HG03045 (cell line): ENCODE data around the gene INHBB.

Source experiments
- ATAC-seq: cut with Tn5 transposase; IDR thresholded peaks from one replicate; pipeline ENCODE4 v1.9.1; 2021; ENCODE audit warnings: mild to moderate bottlenecking, moderate library complexity; ENCODE audit not compliant: unreplicated experiment

Gene INHBB

GRCh38 chr2:120336749-120337148, 9.2 kb upstream of the INHBB start:
- no peak for ATAC-seq

DNA sequence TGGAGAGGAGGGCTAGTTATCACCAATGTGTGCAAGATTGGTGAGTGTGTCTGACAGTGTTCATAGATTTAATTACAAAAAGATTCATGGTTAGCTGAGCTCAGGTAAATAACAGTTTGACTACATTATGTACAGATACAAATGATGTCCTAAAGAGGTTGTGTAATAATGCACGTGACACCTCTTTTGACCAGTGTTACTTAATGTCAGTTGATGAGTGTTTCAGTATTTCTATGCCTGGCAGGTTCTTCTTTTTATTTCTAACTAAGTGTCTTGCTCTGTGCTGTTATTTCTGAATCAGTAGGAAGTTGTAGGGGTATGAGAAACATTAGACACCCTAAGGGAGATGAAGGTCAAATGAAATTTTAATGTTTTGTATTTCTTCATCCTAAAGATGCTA, 7.9 kb upstream of the INHBB start:
- ATAC-seq, result no peak

DNA sequence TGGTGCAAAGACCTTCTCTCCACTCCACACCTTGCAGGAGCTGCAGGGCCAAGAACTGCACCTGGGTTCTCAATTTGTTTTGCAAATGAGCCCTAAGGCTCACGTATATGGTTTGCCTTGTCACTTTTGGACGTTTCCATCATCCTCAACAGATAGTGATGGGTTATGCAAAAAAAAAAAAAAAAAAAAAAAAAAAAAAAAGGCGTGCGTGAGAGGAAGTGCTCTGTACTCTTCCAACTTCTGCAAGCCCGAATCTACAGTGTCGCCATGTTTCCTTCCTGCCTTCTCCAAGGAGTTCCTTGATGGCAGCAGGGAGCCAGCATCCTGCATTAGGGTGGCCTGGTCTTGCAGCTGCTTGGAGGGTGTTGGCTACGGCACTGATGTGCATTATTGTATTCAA, 4.0 kb upstream of the INHBB start:
- ATAC-seq, result no peak

DNA sequence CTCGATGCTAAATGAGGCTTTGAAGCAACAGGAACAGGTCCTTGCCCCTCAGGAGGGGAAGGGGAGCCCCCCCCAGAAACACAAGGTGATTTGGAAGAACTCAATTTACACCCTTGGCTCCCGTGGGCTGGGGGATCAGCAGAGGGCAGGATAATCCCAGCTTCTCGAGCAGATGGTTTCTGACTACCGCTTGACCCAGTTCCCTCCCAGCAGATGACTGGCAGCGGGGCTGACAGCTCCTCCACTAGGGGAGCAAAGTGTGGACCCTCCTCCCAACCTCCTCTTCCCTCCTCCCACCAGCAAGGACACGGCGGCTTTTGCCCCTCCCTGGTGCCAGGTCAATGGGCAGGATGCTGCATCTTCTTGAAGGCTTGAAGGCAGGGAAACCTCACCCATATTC, 3.5 kb upstream of the INHBB start:
- ATAC-seq, result no peak

DNA sequence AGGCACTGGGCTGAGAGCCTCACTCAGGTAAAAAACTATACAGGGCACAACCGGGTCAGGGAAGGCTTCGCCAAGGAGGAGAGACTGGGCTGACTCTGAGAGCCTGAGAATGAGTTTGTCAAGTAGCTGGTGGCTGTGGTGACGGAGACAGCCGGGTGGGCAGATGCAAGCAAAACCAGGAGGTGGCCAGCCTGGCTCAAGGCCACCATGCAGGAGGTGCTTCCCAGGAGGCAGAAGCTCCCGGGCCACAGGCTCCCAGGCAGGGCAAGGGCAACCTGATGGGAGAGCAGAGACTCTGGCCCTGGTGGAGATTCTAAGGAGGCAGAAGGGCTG, 2.9 kb upstream of the INHBB start:
- ATAC-seq, result no peak

DNA sequence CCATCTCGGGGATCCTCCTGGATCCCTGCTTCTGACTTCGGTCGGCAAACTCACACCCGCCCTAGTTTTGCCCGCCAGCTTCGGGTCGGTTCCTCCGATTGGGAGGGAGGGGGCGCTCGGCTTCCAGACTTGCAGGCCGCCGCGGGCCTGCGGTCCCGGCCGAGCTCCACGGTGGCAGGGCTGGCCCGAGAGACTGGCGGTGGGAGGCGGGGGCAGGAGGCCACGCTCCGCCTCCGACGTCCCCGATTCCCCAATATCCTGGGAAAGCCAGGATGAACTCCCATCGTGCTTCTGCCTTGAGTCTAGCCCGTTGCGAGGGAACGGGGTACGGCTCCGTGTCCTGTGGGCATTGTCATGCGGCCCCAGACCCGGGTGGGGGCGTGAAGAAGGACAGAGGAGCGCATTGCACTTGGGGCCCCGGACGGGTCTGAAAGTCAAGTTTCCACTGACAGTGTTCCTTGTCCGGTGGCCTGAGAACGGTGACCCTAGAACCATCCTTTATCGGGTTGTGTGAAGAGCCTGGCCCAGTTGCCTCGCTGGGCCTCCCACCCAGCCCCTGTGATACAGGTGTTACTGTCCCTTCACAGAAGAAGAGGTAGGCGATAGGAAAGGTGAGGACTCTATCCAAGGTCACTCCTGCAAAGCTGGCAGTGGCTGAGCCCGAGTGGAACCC, 2.4 kb upstream of the INHBB start:
- ATAC-seq, result no peak

- no peak for ATAC-seq
These were observed 1.5 kb upstream of the INHBB start for GRCh38 chr2:120344214-120344975.

GRCh38 chr2:120344976-120345581, 857 bp upstream of the INHBB start:
- ATAC-seq, result no peak

- no peak for ATAC-seq
These were observed 328 bp upstream of the INHBB start for GRCh38 chr2:120345608-120346007.

GRCh38 chr2:120346667-120347358, 877 bp downstream of the INHBB start:
- no peak for ATAC-seq

DNA sequence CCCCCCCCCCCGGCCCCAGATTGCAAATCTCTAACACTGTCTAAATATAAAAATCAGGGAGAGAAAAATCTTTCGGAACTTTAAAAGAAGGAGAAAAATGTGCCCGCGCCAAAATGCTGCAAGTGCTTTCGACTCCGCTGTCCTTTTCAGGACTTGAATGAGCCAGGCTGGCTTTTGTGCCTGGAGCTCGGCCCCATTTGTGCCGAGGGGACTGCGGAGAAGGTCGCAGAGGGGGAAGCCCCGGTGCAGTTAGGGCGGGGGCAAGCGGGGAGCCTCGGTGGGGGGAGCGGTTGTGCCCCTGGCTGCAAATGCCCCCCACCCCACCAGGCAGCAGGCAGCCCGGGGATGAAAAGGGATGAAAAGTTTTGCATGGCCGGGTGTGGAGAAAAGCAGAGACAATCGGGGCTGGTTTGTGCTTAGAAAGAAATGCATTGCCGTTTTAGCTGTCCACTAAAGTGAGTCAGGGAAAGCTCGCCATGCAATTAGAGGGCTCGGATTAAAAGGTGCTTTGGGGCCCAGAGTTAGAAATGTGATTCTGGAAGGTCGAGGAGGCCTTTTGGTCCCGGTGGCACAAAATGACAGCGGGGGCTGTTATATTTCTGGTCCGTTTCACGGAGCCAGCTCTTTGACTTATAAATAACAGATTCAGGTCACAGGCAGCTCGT, 1.6 kb downstream of the INHBB start:
- no peak for ATAC-seq

DNA sequence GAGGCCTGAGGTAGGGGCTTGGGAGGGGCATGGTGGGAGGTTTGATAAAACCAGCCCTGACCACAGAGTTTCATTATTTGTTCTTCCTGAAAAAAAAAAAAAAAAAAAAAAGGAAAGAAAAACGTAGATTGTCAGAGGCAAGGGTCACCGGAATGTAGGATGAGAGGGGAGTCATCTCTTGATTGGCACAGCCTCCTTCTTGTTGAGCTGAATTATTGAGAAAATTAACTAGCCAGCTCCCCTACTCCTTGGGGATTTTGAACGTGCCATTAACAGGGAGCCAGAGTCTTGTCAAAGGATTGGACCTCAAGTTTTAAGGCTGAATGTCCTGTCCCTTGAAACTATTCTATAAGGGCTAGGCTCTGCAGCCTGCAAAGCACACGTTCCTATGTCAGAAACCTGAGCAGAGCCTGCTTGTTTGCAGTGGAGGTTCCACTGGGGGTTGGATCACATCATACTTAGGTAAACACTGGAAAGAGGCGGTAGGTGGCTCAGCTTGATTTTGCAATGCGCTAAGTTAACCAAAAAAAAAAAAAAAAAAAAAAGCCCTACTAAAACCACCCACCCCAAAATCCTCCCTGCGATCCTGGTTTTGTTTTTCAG, 2.3 kb downstream of the INHBB start:
- no peak for ATAC-seq

DNA sequence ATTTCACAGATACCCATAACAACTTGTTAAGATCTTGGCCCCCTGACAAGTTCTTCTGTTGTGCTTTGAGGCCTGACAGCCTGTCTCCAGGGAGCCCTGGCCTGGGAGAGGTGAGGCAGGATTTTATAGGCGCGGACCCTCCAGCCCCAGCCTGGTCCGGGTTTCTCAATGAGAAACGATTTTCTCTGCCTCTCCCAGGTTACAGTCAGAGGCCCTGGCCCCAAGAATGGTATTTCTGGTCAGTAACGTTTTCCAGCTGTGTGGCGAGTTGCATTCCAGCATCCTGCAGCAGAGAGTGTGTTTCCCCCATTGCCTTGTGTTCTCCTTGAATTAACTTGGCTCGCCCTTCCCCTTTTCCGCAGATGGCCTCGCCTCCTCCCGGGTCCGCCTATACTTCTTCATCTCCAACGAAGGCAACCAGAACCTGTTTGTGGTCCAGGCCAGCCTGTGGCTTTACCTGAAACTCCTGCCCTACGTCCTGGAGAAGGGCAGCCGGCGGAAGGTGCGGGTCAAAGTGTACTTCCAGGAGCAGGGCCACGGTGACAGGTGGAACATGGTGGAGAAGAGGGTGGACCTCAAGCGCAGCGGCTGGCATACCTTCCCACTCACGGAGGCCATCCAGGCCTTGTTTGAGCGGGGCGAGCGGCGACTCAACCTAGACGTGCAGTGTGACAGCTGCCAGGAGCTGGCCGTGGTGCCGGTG, 3.0 kb downstream of the INHBB start:
- ATAC-seq, result no peak

DNA sequence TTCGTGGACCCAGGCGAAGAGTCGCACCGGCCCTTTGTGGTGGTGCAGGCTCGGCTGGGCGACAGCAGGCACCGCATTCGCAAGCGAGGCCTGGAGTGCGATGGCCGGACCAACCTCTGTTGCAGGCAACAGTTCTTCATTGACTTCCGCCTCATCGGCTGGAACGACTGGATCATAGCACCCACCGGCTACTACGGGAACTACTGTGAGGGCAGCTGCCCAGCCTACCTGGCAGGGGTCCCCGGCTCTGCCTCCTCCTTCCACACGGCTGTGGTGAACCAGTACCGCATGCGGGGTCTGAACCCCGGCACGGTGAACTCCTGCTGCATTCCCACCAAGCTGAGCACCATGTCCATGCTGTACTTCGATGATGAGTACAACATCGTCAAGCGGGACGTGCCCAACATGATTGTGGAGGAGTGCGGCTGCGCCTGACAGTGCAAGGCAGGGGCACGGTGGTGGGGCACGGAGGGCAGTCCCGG, 3.5 kb downstream of the INHBB start:
- no peak for ATAC-seq

GRCh38 chr2:120350080-120350479, 4.1 kb downstream of the INHBB start:
- ATAC-seq, result no peak

DNA sequence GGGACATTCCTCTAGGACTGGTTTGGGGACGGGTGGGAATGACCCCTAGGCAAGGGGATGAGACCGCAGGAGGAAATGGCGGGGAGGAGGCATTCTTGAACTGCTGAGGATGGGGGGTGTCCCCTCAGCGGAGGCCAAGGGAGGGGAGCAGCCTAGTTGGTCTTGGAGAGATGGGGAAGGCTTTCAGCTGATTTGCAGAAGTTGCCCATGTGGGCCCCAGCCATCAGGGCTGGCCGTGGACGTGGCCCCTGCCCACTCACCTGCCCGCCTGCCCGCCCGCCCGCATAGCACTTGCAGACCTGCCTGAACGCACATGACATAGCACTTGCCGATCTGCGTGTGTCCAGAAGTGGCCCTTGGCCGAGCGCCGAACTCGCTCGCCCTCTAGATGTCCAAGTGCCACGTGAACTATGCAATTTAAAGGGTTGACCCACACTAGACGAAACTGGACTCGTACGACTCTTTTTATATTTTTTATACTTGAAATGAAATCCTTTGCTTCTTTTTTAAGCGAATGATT, 4.9 kb downstream of the INHBB start:
- no peak for ATAC-seq

DNA sequence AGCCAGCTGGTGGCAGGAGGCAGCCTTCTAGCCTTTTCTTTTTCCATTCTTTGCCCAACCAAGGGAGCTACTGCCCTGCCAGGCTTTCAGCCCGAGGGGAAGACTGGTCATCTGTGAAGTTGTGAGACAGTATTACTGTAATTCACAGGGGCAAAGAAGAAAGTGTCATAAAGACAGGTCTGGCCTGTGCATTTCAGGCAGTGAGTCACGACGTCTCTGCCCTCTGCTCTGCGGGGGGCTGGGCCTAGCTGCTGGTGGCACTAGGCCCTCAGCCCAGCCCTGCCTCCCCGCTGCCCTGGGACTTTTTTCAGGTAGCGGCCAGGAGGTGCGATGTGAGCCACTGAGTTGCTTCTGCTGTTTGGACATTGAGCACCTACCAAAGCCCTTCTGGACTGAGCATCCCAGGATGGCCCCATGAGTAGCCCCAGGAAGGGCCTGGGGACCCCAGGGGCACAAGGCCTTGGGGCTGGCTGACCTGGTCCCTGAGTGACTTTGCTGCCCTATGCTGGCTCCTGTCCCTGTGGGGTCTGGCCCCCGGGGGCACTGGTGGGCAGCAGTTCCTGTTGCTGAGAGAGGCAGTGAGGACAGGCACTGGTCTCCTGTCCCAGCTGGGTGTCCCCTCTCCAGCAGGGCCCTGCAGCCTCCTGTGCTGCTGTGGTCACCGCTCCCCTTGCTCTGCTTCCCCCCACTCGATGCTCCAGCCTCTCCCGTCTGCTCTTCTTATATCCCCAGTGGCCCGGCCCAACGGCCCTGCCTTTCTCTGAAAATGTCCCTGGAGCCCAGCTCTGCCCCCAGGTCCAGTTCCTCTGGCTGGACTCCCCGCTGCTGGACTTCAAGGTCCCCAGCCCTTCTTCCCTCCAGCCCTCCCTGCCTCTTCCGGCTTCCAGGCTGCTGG, 7.0 kb downstream of the INHBB start:
- ATAC-seq, result no peak

DNA sequence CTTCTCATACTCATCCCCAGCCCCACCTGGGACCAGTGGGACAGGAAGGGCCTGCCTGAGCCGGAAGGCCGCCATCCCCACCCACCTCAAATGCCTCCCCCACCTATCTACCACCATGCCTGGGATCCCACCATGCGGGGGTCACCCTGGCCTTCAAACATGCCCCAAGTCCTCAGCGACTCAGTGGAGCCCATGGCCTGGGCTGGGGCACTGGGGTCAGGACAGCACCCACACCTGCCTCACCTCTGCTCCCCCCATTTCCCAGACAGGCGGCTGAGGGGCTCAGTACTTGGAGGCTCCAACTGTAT, 7.6 kb downstream of the INHBB start:
- ATAC-seq, result no peak

DNA sequence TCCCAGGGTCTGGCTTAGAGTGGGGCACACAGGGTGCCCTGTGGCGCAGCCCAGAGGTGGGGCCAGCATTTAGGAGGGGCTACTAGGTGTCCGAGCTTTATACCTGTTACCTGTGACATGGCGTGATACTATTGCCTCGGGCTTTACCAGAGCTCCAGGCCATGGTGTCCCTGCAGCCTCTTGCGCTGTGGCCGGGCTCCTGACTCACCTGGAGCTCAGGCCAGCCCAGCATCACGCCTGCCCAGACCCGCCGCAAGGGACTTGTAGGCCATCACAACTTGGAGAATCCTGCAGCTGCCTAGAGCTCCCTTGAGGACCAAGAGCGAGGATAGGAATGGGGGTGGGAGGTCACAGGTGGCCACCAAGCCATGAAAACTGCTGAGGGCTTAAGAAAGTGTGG, 8.0 kb downstream of the INHBB start:
- ATAC-seq, result no peak
